TTC549 (cell line): ENCODE data around the gene CLEC18A.
"Not testable (repeated sequence)": the region's sequence is repeated elsewhere in the genome, so short reads cannot be mapped to it uniquely, and the experiment has no call there.

ENCODE experiments used
- FAIRE-seq: peaks from 2 replicates; lab custom pipeline; 2012; peaks lifted over from hg19 to GRCh38; lab: Jason Lieb, UNC

Gene CLEC18A

GRCh38 chr16:69952116-69952515 lies 982 bp downstream of the CLEC18A start:
- not testable (repeated sequence) for FAIRE-seq

GRCh38 chr16:69952572-69953355 lies 1.6 kb downstream of the CLEC18A start:
- not testable (repeated sequence) for FAIRE-seq

GRCh38 chr16:69954241-69954640 lies 3.1 kb downstream of the CLEC18A start:
- FAIRE-seq = not testable (repeated sequence)

GRCh38 chr16:69963312-69963711 lies 12.2 kb downstream of the CLEC18A start:
- not testable (repeated sequence) for FAIRE-seq

- not testable (repeated sequence) for FAIRE-seq
Observed at GRCh38 chr16:69964960-69965660, 14.0 kb downstream of the CLEC18A start.

- FAIRE-seq = not testable (repeated sequence)
Observed at GRCh38 chr16:69965661-69966054, 14.5 kb downstream of the CLEC18A start.

GRCh38 chr16:69967688-69968087 lies 16.6 kb downstream of the CLEC18A start:
- FAIRE-seq = not testable (repeated sequence)

GRCh38 chr16:69968125-69968524 lies 17.0 kb downstream of the CLEC18A start:
- FAIRE-seq = not testable (repeated sequence)

GRCh38 chr16:69969657-69970056 lies 18.5 kb downstream of the CLEC18A start:
- FAIRE-seq = not testable (repeated sequence)

- FAIRE-seq = not testable (repeated sequence)
Observed at GRCh38 chr16:69972120-69972519, 21.0 kb downstream of the CLEC18A start.

GRCh38 chr16:69972935-69973334 lies 21.8 kb downstream of the CLEC18A start:
- FAIRE-seq = not testable (repeated sequence)

GRCh38 chr16:69985196-69985595 lies 34.1 kb downstream of the CLEC18A start:
- not testable (repeated sequence) for FAIRE-seq

GRCh38 chr16:69997956-69998355 lies 46.8 kb downstream of the CLEC18A start:
- FAIRE-seq = not testable (repeated sequence)

GRCh38 chr16:69999801-70000200 lies 48.7 kb downstream of the CLEC18A start:
- FAIRE-seq = not testable (repeated sequence)

GRCh38 chr16:70003511-70003910 lies 52.4 kb downstream of the CLEC18A start:
- FAIRE-seq = not testable (repeated sequence)

- not testable (repeated sequence) for FAIRE-seq
Observed at GRCh38 chr16:70008604-70009003, 57.5 kb downstream of the CLEC18A start.

GRCh38 chr16:70010615-70011014 lies 59.5 kb downstream of the CLEC18A start:
- FAIRE-seq = not testable (repeated sequence)

- not testable (repeated sequence) for FAIRE-seq
Observed at GRCh38 chr16:70011120-70011519, 60.0 kb downstream of the CLEC18A start.

- FAIRE-seq = not testable (repeated sequence)
Observed at GRCh38 chr16:70012354-70012753, 61.2 kb downstream of the CLEC18A start.

- FAIRE-seq = not testable (repeated sequence)
Observed at GRCh38 chr16:70012951-70013350, 61.8 kb downstream of the CLEC18A start.
